A673 (cell line): ENCODE measurements around the gene FNDC11. TPM values are rescaled to one million over a fixed set of nuclear protein-coding genes. Genes with fewer than 3 reads are reported as not detected.

Experiments used
- BruUV-seq: library from RNA; stranded (reverse); fragments of 400-500 nt; replicated peaks from 2 replicates; lab custom pipeline; 2021; lab: Mats Ljungman, UMichigan
- CTCF ChIA-PET: fragments of 300-600 bp; sonication (Branson Sonifier 250); formaldehyde crosslinking; loops from one replicate; lab custom pipeline; 2022; ENCODE audit warnings: antibody characterized with exemption; lab: Charles Lee
- POLR2A ChIA-PET: fragments of 300-600 bp; sonication (Branson Sonifier 250); formaldehyde crosslinking; loops from one replicate; lab custom pipeline; 2022; ENCODE audit warnings: antibody characterized with exemption; ENCODE audit not compliant: low non-redundant PET; lab: Charles Lee
- DNase-seq: peaks from one replicate; pipeline ENCODE4 v3.0.0-alpha.2; 2015; ENCODE audit warnings: low spot score
- H3K27ac ChIP-seq: fragments of 200-600 bp; sonication (generic); 2 replicates; pipeline ENCODE4 v1.5.1; 2016; ENCODE audit warnings: mixed run types, low read depth, mild to moderate bottlenecking, mixed read lengths, antibody characterized with exemption, low read length; ENCODE audit not compliant: poor library complexity, severe bottlenecking
- H3K27me3 ChIP-seq: fragments of 200-600 bp; sonication (generic); replicated peaks from 2 replicates; pipeline ENCODE4 v1.6.1; 2017; ENCODE audit warnings: mixed run types, low read depth, mild to moderate bottlenecking, mixed read lengths, antibody characterized with exemption, low read length; ENCODE audit not compliant: insufficient read depth, poor library complexity
- H3K36me3 ChIP-seq: fragments of 200-600 bp; sonication (generic); 2 replicates; pipeline ENCODE4 v1.6.1; 2016; ENCODE audit warnings: mixed run types, mild to moderate bottlenecking, mixed read lengths, antibody characterized with exemption, low read length; ENCODE audit not compliant: insufficient read depth, poor library complexity, severe bottlenecking
- H3K4me1 ChIP-seq: fragments of 200-600 bp; sonication (generic); 2 replicates; pipeline ENCODE4 v1.6.1; 2017; ENCODE audit warnings: mixed run types, mild to moderate bottlenecking, mixed read lengths, antibody characterized with exemption, low read length; ENCODE audit not compliant: insufficient read depth, poor library complexity, severe bottlenecking
- H3K4me3 ChIP-seq: fragments of 200-600 bp; sonication (generic); 2 replicates; pipeline ENCODE4 v1.5.1; 2016; ENCODE audit warnings: low read depth, mixed run types, mild to moderate bottlenecking, mixed read lengths, low read length; ENCODE audit not compliant: poor library complexity, severe bottlenecking
- H3K9me3 ChIP-seq: fragments of 200-600 bp; sonication (generic); 2 replicates; pipeline ENCODE4 v1.6.1; 2016; ENCODE audit warnings: mixed run types, low read depth, mild to moderate bottlenecking, mixed read lengths, antibody characterized with exemption, low read length; ENCODE audit not compliant: poor library complexity, severe bottlenecking
- EZH2 ChIP-seq: fragments of 200-600 bp; sonication (generic); IDR thresholded peaks from 2 replicates; pipeline ENCODE4 v1.6.1; 2017; ENCODE audit warnings: borderline replicate concordance, low read depth, mild to moderate bottlenecking, mixed read lengths, antibody characterized with exemption, low read length; ENCODE audit not compliant: poor library complexity, severe bottlenecking
- intact Hi-C: fragments of 100-400 bp; cut with micrococcal nuclease; formaldehyde crosslinking; loops from one replicate; pipeline ENCODE4 v1.10.0; 2022; ENCODE audit not compliant: unreplicated experiment
- total RNA-seq: library from RNA; stranded (reverse); gene quantifications from 2 replicates; pipeline ENCODE4 v1.2.3, GENCODE V29; 2021
- TF ChIP-seq, protein P1 (sequence below): fragments of 300-800, 200-600 bp; sonication (generic); conservative IDR thresholded peaks from 2 replicates; pipeline ENCODE4 v1.5.1; 2017; ENCODE audit warnings: low read depth, mild to moderate bottlenecking, antibody characterized with exemption, low read length, moderate library complexity, mixed read lengths

FNDC11 gene
- total RNA-seq, 1 experiment from 2014 or later = 0.21 TPM

DNA sequence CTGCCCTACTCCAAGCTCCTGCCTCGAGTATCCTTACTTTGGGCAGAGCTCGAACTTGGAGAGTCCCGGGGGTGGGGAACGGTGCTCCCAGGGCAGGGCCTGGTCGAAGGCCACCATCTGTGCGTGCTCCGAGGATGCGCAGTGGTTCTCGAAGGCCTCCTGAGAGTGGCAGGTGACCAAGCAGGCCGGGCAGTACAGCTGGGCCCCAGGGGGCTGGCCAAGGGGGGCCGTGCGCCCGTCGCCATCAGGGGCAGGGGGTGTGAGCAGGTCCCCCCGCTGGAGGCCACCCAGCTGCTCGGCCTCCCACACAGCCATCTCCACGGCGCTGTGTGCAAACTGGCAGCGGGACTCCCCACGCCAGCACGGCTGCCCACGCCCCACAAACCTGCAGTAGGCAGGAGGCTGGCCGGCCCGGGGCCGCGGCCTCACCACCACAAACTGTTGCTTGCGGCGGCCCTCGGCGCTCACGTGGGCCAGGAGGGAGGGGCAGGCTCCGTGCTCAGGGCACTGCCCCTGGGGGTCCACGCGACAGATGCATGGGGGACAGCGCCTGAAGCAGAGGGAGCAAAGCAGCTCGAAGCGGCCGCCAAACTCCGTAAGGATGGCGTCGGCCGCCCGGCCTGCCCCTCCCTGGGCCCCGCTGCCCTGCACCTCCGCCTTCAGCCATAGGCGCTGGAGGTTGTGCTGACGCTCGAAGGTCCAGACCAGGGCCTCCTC, 18.3 kb downstream of the FNDC11 start:
- no peaks in the 10 kb centered on the region for H3K9me3 ChIP-seq
- H3K4me1 ChIP-seq = peaks cover 5% of the 10 kb centered on the region
- H3K4me3 ChIP-seq = no peak overlapping the region
- ChIA-PET POLR2A (no interaction called here), CTCF (no interaction called here)
- no peaks in the 10 kb centered on the region for H3K36me3 ChIP-seq
- no peak for DNase-seq
- intact Hi-C loops = no loop called here
- H3K27me3 ChIP-seq = no peaks in the 10 kb centered on the region
- no peak for TF ChIP-seq EZH2
- TF ChIP-seq, protein P1, sequence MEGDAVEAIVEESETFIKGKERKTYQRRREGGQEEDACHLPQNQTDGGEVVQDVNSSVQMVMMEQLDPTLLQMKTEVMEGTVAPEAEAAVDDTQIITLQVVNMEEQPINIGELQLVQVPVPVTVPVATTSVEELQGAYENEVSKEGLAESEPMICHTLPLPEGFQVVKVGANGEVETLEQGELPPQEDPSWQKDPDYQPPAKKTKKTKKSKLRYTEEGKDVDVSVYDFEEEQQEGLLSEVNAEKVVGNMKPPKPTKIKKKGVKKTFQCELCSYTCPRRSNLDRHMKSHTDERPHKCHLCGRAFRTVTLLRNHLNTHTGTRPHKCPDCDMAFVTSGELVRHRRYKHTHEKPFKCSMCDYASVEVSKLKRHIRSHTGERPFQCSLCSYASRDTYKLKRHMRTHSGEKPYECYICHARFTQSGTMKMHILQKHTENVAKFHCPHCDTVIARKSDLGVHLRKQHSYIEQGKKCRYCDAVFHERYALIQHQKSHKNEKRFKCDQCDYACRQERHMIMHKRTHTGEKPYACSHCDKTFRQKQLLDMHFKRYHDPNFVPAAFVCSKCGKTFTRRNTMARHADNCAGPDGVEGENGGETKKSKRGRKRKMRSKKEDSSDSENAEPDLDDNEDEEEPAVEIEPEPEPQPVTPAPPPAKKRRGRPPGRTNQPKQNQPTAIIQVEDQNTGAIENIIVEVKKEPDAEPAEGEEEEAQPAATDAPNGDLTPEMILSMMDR = no peak
- no TSS peak for BruUV-seq
- H3K27ac ChIP-seq = no peak overlapping the region

DNA sequence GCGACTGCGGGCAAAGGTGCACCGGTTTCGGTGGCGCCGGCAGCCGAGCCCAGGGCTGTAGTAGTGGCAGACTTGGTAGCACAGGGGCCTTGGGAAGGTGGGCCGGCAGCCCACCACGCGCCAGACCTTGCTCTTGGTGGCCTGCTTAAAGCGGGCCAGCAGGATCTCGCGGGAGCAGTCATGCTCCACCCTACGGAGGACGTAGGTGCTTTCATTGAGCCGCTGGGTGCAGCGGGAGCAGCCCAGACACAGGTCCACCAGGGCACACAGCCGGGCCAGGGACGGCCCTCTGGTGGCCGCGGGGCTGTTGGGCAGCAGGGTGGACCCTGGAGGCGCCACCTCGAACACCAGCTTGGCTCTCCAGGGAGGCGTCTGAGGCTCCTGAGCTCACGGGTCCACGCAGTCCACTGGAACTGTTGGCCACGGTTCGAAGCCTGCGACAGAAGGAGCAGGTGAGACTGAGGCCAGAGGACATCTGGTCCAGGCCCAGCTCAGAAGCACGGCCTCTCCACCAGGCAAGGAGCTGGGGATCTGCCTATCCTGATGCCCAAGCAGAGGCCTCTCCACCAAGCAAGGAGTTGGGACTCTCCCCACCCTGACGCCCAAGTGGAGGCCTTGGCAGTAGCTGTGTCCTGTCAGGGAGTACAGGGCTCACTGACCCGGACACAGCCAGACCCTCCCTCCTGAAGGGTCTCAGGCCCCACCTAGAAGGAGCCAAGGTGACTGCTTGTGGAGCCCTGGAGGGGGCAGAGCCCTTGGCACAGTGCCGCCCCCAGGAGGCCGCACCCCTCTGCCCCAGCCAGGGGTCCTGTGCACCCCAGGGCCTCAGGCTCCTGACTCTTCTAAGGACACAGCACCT, 19.1 kb downstream of the FNDC11 start:
- intact Hi-C loops = no loop called here
- Histone ChIP-seq H3K4me1 (peaks cover 5% of the 10 kb centered on the region), H3K4me3 (peak overlapping the region; percentile 68), H3K36me3 (no peaks in the 10 kb centered on the region), H3K27me3 (no peaks in the 10 kb centered on the region), H3K9me3 (no peaks in the 10 kb centered on the region), H3K27ac (peak overlapping the region; percentile 67)
- ChIA-PET POLR2A (no interaction called here), CTCF (interaction anchor here (1.0 kb wide), 1 partner anchor 69 kb away, joined by 3 read pairs; no protein-coding TSS in a partner anchor)
- DNase-seq = no peak
- BruUV-seq = no TSS peak
- TF ChIP-seq EZH2 = no peak
- TF ChIP-seq, protein P1 = no peak

DNA sequence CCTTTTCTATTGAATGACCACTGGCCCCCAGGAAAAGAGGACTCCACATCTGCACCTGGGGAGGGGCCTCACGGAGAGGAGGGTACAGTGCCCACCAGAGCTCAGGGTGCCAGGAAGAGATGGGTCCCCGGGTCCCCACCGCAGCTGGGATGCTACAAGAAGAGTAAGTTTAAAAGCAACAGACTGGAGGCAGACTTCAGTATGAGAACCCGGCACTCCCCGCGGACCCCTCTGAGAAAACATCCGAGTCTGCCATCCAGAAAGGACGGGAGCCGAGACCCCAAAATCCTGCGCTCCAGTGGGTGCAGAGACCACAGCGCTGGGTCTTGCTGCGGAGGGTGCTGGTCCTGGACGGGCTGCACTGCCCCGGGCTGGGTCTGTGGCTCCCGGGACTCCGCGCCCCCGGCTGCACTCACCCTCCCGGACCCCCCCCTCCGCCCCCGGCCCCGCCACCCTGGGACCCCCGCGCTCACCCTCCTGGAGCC, 19.7 kb downstream of the FNDC11 start:
- peak overlapping the region; percentile 67 for H3K27ac ChIP-seq
- no peaks in the 10 kb centered on the region for H3K9me3 ChIP-seq
- no TSS peak for BruUV-seq

More for the DNA sequence above, 19.7 kb downstream of the FNDC11 start:
- POLR2A ChIA-PET = interaction anchor here (0.5 to 0.6 kb wide), 2 partner anchors 49 to 123 kb away, joined by 3 read pairs; partner anchors contain the start of gene TNFRSF6B
- H3K27me3 ChIP-seq = no peaks in the 10 kb centered on the region
- no peak for DNase-seq
- peaks cover 5% of the 10 kb centered on the region for H3K4me1 ChIP-seq
- no peaks in the 10 kb centered on the region for H3K36me3 ChIP-seq
- peak overlapping the region; percentile 68 for H3K4me3 ChIP-seq
- intact Hi-C loops = no loop called here
- TF ChIP-seq, protein P1 = no peak
- TF ChIP-seq EZH2 = no peak
- CTCF ChIA-PET = interaction anchor here (1.0 kb wide), 2 partner anchors 36 to 68 kb away, joined by 3 read pairs; no protein-coding TSS in a partner anchor
